OCI-LY1 (cell line): ENCODE data around the gene KIF20B.

Source experiments
- EZH2 ChIP-seq: fragments of 200-600 bp; sonication (generic), shearing (Covaris generic); IDR thresholded peaks from 2 replicates; pipeline ENCODE4 v1.8.0; 2017; ENCODE audit warnings: borderline replicate concordance, mixed run types, mild to moderate bottlenecking, antibody characterized with exemption, low read length, moderate library complexity, mixed read lengths
- TF ChIP-seq, protein P1 (sequence below): fragments of 200-600 bp; sonication (generic), shearing (Covaris generic); IDR thresholded peaks from 2 replicates; pipeline ENCODE4 v1.5.1; 2017; ENCODE audit warnings: mild to moderate bottlenecking, antibody characterized with exemption, low read length, moderate library complexity, mixed read lengths

DNA sequence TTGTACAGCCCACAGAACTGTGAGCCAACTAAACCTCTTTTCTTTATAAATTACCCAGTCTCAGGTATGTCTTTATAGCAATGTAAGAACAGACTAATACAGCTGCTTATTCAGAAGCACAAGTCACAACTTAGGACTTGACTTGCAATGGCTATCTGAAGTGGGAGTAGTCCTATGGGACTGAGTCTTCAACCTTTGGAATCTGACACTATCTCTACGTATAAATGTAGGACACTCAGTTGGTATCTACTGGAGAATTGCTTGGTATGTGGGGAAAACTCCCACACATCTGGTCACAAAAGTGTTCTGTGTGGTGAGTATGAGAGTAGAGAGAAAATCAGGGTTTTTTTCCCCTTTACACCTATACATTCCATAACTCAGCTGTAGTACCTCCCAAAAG, 44.1 kb upstream of the KIF20B start:
- TF ChIP-seq, protein P1, sequence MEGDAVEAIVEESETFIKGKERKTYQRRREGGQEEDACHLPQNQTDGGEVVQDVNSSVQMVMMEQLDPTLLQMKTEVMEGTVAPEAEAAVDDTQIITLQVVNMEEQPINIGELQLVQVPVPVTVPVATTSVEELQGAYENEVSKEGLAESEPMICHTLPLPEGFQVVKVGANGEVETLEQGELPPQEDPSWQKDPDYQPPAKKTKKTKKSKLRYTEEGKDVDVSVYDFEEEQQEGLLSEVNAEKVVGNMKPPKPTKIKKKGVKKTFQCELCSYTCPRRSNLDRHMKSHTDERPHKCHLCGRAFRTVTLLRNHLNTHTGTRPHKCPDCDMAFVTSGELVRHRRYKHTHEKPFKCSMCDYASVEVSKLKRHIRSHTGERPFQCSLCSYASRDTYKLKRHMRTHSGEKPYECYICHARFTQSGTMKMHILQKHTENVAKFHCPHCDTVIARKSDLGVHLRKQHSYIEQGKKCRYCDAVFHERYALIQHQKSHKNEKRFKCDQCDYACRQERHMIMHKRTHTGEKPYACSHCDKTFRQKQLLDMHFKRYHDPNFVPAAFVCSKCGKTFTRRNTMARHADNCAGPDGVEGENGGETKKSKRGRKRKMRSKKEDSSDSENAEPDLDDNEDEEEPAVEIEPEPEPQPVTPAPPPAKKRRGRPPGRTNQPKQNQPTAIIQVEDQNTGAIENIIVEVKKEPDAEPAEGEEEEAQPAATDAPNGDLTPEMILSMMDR: no peak
- no peak for TF ChIP-seq EZH2
